ENCODE results near the gene SELENOM. TPM values are rescaled to one million over a fixed set of nuclear protein-coding genes. Genes with fewer than 3 reads are reported as not detected.

The SELENOM gene
- total RNA-seq, 1 experiment from 2014 or later: 32.0 TPM

DNA sequence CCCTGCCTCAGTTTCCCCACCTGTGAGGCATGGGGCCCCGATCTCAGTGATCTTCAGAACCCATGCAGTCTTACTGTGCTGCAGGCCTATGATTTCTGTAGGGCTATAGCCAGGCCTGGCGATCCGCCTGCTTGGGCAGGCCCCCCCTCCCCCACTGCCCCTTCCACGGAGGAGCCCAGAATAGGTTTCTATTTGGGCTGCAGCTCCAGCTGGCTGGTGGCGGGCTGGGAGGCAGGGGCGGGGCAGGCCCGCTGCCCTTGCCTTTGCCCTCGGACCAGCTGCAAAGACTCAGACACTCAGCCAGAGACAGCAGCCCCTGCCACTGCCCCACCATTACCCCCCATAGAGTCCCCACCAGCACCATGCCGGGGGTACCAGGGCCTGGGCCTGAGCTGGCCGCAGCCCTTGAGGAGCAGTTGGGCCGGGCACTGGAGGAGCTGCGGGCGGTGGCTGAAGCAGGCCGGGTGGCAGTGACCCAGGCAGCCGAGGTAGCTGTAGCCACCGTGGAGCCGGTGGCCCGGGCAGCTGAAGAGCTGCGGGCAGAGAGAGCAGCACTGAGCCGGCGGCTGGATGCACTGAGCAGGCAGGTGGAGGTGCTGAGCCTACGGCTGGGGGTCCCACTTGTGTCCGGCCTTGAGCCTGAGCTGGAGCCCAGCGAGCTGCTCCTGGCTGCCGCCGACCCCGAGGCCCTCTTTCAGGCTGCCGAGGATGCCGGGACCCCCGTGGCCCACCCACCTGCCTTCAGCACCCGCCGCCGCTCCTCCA, 14.1 kb downstream of the SELENOM start:
- no peak for DNase-seq (ENCODE audit: extremely low read depth, low read depth)

DNA sequence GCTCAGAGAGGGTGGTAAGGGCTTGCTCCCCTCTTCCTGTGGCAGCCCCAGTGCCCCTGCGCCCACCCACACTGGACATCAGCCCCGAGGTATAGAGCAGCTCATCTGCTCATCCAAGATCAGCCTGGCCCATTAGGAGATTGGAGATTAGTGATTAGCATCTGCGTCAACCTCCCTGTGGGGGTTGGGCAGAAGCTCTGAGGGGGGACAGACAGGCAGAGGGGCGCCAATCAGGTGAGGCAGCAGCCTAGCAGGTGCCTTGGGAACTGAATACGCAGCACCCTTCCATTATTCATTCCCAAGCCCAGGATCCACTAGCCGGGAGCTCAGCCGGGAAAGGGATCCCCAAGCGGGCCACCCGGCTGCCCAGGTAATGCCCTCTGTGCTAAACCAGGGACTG, 15.2 kb downstream of the SELENOM start:
- no peak for DNase-seq (ENCODE audit: extremely low read depth, low read depth)

DNA sequence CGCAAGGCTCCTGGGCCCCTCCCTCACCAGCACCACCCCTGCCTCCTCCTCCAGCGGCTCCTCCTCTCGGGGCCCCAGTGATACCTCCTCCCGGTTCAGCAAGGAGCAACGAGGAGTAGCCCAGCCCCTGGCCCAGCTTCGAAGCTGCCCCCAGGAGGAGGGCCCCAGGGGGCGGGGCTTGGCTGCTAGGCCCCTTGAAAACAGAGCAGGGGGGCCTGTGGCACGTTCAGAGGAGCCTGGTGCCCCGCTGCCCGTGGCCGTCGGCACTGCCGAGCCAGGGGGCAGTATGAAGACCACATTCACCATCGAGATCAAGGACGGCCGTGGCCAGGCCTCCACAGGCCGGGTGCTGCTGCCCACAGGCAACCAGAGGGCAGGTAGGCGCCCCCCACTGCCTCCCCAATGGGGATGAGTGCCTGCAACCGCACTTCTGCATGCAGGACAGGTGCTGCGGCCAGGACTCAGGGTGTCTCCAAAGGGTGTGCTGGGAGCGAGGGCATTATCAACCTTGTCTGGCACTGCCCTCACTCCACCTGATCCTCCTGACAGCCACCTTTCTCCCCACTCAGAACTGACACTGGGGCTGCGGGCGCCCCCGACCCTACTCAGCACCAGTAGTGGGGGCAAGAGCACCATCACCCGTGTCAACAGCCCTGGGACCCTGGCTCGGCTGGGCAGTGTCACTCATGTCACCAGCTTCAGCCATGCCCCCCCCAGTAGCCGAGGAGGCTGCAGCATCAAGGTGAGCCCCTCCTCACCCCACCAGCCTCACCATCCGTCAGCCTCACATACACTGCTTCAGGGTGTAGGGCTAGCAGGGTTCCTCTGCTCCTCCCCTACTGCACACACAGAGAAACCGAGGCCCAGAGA, 16.0 kb downstream of the SELENOM start:
- no peak for DNase-seq (ENCODE audit: extremely low read depth, low read depth)

DNA sequence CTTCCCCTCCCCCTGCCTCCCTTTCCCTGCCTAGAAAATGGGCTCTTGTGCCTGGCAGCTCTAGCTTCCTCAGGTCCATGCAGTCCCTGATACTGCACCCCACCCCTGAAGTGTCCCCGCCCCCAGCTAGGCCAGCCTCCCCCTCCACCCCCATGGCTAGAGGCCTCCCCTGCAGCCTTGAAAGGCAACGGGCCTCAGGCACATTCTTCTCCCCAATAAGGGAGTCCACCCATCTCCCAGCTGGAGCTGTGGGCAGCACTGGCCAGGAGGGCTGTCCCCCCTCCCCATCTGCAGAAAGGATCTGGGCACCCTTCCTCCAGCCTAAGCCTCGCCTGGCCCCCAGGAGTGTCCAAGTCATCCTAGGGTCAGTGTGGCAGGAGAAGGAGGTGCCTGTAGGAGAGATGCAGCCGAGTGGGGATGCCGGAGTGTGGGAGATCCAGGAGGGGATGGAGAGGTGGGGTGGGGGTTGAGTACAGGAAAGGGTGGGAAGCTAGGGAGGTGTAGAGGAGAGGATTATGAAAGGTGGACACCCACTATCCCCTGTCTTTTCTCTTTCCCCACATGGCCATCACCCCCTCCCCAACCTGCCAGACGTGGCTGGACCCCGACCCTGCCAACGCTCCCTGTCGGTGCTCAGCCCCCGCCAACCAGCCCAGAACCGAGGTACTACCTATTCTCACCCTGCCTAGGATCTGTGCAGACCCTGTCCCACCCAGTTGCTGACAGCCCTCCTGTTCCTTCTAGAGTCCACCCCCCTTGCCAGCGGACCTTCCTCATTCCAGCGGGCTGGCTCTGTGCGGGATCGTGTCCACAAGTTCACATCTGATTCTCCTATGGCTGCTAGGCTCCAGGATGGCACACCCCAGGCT, 16.9 kb downstream of the SELENOM start:
- DNase-seq (ENCODE audit: extremely low read depth, low read depth): no peak

DNA sequence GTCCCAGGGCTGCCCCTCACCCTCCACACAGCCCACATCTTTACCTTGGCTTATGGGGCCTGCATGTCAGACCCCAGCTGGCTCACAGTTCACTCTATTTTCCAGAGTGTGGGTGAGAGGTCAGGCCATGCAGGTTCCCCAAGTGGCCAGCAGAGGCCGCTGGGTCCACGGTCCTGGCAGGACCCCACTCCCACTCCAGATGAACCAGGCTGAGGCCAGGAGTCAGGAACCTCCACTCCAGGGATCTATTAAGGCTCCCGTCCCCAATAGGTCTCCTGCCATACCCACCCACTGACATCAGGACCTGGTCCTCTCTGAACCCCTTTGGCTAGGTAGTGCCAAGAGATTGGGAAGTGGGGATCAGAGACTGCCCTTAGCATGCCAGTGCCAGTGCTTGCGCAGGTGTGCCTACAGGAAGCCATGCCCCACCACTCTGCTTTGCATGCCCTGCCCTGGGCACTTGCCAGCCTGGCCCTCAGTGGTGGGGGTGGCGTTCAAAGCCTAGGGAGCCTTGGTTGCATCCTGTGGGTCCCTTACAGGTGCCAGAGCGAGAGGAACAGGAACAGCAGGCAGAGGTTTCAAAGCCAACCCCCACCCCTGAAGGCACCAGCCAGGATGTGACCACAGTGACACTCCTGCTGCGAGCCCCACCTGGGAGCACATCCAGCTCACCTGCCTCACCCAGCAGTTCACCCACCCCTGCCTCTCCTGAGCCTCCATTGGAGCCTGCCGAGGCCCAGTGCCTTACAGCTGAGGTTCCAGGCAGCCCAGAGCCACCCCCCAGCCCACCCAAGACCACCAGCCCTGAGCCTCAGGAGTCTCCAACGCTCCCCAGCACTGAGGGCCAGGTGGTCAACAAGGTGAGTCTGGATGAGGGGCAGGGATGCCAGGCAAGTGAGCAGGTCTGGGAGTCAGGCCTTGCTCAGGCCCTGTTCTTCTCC, 17.9 kb downstream of the SELENOM start:
- DNase-seq (ENCODE audit: extremely low read depth, low read depth): no peak

DNA sequence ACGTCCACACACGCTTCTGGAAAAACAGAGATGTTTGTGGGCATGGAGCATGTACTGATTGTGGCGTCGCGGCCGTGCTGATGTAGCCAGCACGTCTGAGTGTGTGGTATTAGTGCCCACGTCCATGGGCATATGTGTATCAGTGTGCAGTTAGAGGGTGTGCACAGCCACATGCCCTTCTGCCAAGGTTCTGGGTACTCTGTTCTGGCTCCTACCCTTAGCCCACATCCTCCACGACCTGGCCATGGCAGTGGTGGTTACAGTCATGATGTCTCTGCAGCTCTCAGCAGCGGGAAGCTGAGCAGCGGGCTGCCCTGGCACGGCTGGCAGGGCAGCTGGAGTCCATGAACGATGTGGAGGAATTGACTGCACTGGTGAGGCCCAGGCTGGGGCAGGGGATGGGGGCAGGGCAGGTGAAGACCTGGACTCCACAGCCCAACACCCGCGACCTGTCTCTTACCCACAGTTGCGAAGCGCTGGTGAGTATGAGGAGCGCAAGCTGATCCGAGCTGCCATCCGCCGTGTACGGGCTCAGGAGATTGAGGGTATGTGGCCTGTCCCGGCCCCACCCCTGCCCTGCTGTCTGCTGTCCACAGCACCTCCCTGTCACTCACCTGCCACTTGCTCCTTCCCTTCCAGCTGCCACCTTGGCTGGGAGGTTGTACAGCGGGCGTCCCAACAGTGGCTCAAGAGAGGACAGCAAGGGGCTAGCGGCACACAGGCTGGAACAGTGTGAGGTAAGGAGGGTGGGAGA, 19.0 kb downstream of the SELENOM start:
- no peak for DNase-seq (ENCODE audit: extremely low read depth, low read depth)

DNA sequence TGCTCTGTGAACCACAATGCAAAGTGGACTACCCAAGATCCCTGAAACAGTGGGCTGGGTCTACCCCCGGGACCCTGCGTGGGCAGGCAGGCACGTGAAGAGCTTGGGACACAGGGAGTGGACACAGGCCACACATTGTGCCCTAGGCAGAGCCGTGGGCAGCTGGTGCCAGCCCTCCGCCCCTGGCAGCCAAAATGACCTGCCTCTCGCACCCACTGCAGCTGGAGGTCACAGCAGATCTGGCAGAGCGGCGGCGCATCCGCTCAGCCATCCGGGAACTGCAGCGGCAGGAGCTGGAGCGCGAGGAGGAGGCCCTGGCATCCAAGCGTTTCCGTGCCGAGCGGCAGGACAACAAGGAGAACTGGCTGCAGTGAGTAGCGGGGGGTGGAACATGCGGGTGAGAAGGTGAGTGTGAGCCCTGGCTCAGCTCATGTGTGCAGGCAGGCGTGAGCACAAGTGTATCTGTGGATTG, 19.6 kb downstream of the SELENOM start:
- DNase-seq (ENCODE audit: extremely low read depth, low read depth): no peak

DNA sequence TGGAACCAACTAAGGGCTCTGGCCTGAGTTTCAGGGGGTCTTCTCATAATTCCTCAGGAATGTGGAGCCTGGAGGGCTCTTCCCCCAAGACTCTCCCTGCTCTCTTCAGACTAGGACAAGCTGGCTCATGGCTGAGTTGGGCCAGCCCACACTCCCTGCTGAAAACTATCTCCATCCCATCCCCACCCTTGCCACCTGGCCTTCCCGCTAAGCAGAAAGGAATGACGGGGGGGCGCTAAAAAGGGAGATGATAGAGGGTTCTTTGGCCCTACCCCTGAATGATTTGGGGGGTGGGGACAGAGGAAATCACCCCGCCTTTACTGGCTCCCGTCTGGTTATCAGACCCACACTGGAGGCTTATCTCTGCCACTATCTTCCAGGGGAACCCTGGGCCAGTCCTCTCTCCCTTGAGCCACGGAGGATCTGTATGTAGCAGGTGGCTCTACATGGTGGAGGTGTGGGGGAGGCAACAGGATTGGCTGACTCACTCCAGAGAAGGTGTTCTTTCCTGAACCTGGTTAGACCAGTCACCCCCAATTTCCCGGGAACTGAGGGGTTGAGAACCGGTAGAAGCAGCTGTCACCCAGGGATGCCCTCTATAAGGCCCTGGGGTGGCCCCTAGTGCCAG, 20.6 kb downstream of the SELENOM start:
- DNase-seq (ENCODE audit: extremely low read depth, low read depth): no peak

DNA sequence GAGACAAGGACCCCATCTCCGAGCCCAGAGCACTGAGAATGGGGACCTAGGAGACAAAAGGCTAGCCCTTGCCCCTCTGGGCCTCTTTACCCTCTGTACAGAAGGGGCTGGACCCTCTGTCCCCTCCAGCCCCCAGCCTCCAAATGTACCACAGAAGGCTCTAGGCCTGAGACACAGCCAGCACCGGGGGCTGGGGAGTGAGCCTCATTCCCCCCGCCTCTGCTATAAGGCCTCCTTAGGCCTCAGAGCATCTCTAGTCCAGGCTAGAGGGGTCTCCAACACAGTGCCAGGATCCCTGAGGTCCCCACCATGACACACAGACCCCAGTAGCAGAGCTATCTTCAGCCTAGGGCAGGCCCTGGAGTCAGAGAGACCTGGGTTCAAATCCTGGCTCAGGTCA, 21.4 kb downstream of the SELENOM start:
- no peak for DNase-seq (ENCODE audit: extremely low read depth, low read depth)

DNA sequence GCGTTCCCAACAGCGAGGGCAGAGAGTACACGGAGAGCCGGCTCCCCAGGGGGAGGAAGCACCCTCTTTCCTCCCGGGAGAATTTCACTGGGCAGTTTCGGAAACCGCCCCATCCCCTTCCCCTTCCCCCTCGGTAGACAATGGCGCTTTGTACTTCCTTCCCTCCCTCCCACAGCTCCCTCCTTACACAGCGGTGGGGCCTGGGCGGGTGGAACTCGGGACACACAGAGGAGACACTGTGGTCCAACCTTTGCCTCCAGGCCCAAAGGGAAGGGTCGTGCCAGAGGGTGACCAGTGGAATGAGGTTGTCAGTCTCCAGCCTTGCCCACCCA, 21.9 kb downstream of the SELENOM start:
- DNase-seq (ENCODE audit: extremely low read depth, low read depth): no peak

DNA sequence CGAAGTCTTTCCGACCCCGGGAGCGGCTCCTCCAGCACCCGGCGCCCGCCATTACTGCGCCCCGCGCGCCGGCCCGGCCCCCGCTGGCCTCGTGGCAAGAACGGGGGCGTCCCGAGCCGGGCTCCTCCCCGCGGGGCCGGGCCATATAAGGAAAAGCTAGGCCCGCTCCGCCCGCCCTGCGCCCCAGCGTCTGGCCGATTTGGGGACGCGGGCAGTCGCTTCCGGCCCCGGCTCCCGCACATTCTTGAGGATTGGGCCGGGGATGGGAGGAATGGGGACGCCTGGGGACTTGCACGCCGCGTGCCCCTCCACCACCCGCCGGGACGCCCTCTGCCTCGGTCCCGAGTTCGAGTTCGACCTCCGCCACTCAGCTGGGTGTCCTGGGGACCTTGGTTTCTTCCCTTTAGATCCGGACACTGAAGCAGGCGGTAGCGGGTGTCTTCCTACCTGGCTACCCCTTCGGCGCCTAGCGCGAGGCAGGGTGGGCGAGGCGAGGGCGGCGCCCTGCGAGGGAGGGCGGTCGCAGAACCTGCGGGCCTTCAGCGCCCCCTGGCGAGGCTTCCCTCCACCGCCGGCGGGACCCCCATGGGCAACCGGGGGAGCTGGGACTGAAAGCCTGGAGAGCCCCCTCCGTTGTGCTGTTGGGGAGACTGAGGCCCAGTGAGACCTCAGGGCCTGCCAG, 22.4 kb downstream of the SELENOM start:
- DNase-seq (ENCODE audit: extremely low read depth, low read depth): peak; percentile 54

DNA sequence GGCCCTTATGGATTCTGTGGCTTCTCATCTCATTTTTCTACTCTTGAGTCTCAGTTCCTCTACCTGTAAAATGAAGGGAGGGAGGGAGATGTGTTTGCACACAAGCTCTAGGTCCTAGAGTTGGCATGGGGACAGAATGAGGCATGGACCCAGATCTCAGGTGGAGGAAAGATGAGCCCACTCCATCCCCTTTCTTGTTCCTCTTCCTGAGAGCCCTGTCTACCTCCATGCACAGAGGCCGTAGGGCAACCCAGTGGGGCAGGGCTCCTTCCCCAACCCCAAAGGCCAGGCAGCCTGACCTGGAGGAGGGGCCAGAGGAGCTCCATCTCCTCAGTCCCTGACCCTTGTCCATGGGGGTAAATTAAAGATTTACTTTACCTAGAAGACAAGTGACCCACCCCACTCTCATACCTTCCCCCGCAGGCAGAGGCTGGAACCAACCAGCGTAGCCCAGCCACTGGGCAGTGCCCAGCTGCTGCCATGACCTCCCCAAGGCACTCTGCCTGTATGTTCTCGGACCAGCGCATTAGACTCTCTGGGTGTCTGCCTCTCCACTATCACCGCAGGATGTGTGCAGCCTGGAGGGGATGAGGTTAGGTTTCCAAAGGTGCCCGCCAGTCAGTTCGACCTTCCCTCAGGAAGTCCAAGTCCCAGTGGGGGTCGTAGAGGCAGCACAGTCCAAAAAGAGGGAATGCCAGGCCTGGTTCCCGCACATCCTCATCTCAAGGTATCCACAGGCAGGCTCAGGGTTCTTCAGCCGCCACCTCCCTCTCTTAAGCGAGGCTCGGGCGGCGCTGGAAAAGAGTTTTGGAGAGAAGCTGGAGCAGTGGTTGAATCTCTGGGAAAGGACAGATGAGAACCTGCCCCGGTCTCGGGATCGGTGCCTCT, 23.2 kb downstream of the SELENOM start:
- DNase-seq (ENCODE audit: extremely low read depth, low read depth): no peak

DNA sequence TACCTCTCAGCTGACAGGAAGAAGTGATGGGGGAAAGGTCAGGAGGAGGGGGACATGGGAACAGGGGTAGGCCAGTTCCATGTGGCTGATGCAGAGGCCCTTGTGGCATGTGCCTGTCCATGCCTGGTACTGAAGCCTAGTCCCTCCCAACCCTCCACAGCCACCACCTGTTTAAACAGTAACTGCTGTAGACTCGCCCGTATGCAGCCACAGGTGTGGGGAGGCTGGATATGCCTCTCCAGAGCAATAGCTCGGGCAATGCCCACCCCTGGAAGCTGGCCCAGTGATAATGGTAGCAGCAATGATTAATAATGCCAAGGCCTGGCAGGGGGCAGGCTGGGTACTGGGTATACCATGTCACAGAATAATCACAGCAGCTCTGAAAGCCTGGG, 24.0 kb downstream of the SELENOM start:
- DNase-seq (ENCODE audit: extremely low read depth, low read depth): no peak

DNA sequence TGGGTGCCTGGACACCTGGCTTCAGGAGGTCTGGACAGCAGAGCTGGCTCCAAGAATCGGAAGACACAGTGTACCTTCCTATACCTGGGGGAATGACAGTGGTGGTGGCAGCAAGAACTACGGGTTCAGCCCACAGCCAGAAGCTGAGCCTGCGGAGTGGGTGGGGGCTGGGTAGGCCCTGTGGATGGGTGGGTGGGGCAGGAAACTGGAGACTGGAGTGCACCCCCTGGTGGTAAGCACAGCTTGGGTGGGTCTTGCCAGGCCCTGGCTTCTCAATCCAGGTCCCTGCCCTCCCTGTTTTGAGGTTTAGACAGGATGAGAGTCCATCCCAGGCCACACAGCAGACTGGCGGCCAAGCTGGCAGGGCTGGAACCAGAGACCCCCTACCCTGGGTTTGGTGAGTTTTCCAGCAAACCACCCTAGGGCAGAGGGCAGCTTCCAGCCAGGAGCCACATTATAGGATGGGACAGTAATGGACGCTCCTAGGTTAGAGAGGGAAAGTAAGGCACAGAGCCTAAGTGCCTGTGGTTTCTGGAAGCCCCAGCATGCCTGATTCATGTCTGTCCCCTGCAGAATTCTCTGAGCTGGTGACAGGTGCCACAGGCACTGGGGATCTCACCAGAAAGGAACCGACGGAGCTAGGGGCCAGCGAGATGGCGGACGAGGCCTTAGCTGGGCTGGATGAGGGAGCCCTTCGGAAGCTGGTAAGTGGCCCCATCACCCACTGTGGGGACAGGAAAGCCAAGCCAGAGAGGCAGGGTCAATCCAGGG, 24.6 kb downstream of the SELENOM start:
- no peak for DNase-seq (ENCODE audit: extremely low read depth, low read depth)

DNA sequence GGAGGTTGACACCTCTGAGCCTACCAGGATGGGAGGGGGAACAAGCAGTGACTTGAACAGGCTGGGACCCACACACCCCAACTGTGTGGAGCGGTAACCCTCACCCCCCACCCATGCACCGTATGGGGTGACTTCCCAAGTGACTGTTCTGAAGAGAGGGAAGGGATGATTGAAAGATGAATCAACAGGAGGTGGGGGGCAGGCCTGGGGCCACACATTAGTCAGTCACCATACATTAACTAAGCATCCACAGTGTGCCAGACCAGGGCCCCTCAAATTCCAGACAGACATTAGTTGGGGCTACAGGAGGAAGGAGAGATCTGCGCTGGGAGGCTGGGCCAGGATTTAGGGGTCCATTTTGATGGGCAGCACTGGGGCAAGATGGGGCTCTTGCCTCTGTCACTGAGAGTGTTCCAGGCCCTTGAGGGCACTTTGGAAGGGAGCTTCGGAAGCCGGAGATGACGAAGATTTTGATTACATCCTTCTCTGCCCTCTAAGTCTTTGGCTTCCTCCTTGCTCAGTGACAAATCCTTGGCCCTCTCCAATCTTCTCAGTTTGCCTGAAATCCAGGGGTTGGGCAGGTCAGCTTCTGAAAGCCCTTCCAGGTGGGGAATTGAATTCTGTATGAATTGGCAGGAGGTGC, 25.3 kb downstream of the SELENOM start:
- no peak for DNase-seq (ENCODE audit: extremely low read depth, low read depth)

All from NCI-H460 (cell line).